C4-2B (cell line): ENCODE results near the gene D2HGDH.

ENCODE experiments used
- H3K27ac ChIP-seq: fragments of 450-650 bp; 2 replicates; pipeline ENCODE4 v1.5.1; 2017
- CTCF ChIP-seq: fragments of 450-650 bp; conservative IDR thresholded peaks from 2 replicates; pipeline ENCODE4 v1.5.1; 2017; ENCODE audit warnings: mild to moderate bottlenecking
- ZFX ChIP-seq: fragments of 450-650 bp; IDR thresholded peaks from 2 replicates; pipeline ENCODE4 v1.6.1; 2017

D2HGDH gene

DNA sequence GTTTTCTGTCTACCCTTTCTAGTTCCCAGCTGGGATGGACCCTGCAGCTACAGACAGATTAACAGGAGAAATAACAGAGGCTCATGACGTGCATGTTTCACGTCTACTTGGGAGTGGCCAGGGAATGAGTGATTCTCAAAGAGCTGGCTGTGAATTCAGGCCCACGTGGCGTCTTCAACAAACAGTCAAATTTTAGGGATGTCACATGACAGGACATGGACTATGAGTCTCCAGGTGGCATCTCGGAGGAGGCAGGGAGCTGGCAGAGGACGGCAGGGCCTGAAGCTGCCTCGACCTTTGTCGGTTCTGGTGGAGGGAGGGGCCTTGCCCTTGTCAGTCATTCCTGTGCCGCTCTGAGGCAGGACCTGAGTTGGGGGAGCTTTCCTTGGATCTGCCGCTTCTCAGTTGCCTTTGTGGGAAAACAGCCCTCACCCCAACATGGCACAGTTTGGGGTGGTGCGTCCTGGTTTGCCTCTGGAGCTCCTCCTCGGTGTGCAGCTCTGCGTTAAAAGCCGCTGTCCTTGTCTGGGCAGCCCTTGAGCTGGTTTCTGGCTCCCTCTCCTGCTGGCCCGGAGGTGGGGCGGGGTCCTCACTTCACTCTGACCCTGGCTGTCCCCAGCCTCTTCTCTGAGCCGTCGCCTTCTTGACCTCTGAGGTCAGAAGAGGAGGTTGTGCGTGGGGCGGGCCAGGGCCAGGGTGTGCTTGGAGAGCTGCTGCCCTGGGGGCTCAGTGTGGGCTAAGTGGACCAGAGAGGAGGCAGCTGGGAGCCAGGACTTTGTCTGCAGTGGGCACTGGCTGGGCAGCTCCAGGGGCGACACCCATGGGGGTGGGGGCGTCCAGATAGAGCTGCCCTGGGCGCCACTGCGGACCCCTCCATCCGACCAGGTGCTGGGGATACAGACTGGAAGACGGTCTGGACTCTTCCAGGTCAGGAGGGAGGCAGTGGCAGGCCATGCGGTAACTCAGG is 30.1 kb downstream of the D2HGDH start:
- TF ChIP-seq ZFX (no peak), CTCF (no peak)
- no peak overlapping the region for H3K27ac ChIP-seq

DNA sequence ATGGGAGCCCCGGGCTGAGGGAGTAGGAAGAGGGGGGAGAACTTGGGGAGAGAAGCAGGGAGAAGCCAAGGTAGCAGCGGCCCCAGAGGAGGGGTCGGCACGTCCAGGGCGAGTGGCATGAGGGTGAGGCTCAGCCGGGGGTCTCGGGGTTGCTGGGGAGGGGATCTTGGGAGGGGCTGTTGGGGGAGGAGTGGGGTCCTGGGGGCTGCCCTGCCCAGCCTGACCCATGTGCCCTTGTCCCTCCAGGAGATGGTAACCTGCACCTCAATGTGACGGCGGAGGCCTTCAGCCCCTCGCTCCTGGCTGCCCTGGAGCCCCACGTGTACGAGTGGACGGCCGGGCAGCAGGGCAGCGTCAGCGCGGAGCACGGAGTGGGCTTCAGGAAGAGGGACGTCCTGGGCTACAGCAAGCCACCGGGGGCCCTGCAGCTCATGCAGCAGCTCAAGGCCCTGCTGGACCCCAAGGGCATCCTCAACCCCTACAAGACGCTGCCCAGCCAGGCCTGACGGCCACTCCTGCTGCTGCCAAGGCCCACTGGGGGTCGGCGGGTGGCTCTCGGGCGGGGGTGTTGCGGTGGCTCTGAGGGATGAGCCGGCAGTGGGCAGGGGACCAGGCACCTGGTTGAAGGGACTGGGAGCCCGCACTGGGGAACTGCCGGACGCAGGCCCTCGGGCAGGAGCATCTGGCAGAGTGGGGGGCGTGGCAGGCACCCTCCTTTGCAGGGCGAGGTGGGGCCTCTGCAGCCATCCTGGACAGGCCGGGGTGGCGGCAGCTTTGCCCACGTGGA is 33.2 kb downstream of the D2HGDH start:
- TF ChIP-seq CTCF = no peak
- no peak for TF ChIP-seq ZFX
- H3K27ac ChIP-seq = no peak overlapping the region

DNA sequence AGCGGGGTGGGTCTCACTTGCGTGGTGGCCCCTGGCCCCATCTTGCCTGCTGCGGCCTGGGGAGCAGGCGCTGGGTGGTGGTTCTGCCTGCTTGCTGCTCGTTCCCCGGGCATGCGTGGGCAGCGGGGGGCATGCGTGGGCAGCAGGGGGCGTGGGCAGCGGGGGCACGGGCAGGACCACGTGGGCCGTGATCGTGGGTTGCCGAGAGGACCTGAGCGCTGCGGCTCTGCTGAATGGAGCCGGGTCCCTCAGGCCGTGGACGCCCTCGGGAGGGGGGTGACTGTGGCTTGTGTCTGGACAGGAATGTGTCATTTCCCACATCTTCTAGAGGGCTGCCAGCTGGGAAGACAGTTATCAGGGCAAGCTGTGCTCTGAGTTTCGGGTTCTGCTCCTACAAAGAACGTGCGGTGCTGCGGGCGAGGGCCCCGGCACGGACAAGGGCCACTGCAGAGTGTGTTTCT is 33.9 kb downstream of the D2HGDH start:
- H3K27ac ChIP-seq = no peak overlapping the region
- no peak for TF ChIP-seq ZFX
- TF ChIP-seq CTCF = no peak

DNA sequence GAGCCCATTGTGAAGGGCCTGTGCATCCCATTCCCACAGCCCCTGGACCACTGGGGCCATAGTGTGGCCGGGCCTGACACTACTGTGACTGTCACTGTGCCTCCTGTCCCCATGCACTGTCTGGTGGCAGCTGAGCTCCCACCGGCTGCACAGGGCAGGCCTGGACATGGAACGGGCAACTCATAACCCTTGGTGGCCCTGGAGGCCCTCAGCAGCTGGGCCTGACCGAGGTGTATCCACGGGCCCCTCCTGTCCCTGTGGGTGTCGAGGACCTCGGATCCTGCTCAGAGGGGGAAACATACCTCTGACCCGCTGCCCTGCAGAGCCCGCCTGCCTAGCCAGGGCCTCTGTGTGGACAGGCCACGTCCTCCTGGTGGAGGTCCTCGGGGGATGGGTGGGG is 34.4 kb downstream of the D2HGDH start:
- no peak overlapping the region for H3K27ac ChIP-seq
- no peak for TF ChIP-seq CTCF
- TF ChIP-seq ZFX = no peak

GRCh38 chr2:241769819-241770184 is 35.4 kb downstream of the D2HGDH start:
- H3K27ac ChIP-seq = no peak overlapping the region
- no peak for TF ChIP-seq ZFX

GRCh38 chr2:241770185-241770935 is 35.9 kb downstream of the D2HGDH start:
- H3K27ac ChIP-seq = no peak overlapping the region
- TF ChIP-seq CTCF = no peak
- no peak for TF ChIP-seq ZFX

GRCh38 chr2:241770936-241771285 is 36.5 kb downstream of the D2HGDH start:
- TF ChIP-seq CTCF = no peak
- TF ChIP-seq ZFX = no peak
- H3K27ac ChIP-seq = no peak overlapping the region
